Fibroblast of lung (primary cell): ENCODE results near the gene TECPR2.

Source experiments
- EZH2 ChIP-seq: IDR thresholded peaks from 2 replicates; pipeline ENCODE4 v1.5.1; 2012; ENCODE audit warnings: low read length, control low read depth, mild to moderate bottlenecking; ENCODE audit errors: missing control alignments
- TF ChIP-seq, protein P1 (sequence below), 2 donors: IDR thresholded peaks in 1 of 2; conservative IDR thresholded peaks in 1 of 2; 1 replicate in 1 of 2; 2 replicates in 1 of 2; pipeline ENCODE4 v1.5.1; 2011 to 2012; ENCODE audit warnings: low read length in 2 of 2, control low read depth in 1 of 2, inconsistent platforms in 1 of 2, low read depth in 1 of 2, mild to moderate bottlenecking in 1 of 2

DNA sequence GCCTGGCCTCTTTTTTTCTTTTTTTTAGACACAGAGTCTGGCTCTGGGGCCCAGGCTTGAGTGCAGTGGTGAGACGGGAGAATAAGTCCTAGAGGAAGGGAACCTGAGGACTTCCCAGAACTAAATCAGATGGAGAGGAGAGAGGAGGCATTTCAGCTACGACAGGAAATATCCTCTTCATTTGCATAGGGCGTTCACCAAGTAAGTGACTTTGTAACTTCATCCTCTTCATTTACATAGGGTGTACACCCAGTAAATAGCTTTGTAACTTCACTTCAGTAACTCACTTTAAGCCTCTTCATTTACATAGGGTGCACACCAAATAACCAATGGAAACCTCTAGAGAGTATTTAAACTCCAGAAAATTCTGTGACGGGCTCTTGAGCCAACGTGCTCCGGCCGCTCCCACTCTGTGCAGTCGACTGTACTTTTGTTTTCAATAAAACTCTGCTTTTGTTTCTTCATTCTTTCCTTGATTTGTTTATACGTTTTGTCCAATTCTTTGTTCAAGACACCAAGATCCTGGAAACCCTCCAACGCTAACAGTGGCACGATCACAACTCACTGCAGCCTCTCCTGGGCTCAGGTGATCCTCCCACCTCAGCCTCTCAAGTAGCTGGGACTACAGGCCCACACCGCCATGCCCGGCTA, 168.2 kb downstream of the TECPR2 start:
- TF ChIP-seq, protein P1, sequence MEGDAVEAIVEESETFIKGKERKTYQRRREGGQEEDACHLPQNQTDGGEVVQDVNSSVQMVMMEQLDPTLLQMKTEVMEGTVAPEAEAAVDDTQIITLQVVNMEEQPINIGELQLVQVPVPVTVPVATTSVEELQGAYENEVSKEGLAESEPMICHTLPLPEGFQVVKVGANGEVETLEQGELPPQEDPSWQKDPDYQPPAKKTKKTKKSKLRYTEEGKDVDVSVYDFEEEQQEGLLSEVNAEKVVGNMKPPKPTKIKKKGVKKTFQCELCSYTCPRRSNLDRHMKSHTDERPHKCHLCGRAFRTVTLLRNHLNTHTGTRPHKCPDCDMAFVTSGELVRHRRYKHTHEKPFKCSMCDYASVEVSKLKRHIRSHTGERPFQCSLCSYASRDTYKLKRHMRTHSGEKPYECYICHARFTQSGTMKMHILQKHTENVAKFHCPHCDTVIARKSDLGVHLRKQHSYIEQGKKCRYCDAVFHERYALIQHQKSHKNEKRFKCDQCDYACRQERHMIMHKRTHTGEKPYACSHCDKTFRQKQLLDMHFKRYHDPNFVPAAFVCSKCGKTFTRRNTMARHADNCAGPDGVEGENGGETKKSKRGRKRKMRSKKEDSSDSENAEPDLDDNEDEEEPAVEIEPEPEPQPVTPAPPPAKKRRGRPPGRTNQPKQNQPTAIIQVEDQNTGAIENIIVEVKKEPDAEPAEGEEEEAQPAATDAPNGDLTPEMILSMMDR (conservative IDR thresholded peaks at IDR 0.05 in 1 of 2, IDR thresholded peaks at IDR 0.05 in 1 of 2; ENCODE audit: low read depth in 1 of 2, low read length in 2 of 2), result no peak
- no peak for TF ChIP-seq EZH2
